Endothelial cell (in vitro differentiated cells): ENCODE data around the gene SOSTDC1. TPM values are rescaled to one million over a fixed set of nuclear protein-coding genes. Genes with fewer than 3 reads are reported as not detected.
A peak's percentile ranks its signal among the peaks of the same experiment; 100 is the strongest.

Experiments
- DNase-seq: peaks from one replicate; pipeline ENCODE4 v3.0.0; 2021; ENCODE audit warnings: low spot score
- H3K27ac Mint-ChIP-seq: one replicate; pipeline ENCODE4 v1.8.0; 2021; ENCODE audit warnings: mixed read lengths, inconsistent platforms; ENCODE audit not compliant: unreplicated experiment
- H3K27me3 Mint-ChIP-seq: one replicate; pipeline ENCODE4 v1.8.0; 2021; ENCODE audit warnings: mild to moderate bottlenecking, moderate library complexity, mixed read lengths, inconsistent platforms; ENCODE audit not compliant: unreplicated experiment
- H3K36me3 Mint-ChIP-seq: one replicate; pipeline ENCODE4 v1.8.0; 2021; ENCODE audit warnings: mild to moderate bottlenecking, low read depth, mixed read lengths, inconsistent platforms; ENCODE audit not compliant: unreplicated experiment
- H3K4me1 Mint-ChIP-seq: one replicate; pipeline ENCODE4 v1.8.0; 2021; ENCODE audit warnings: mild to moderate bottlenecking, mixed read lengths, inconsistent platforms; ENCODE audit not compliant: unreplicated experiment
- H3K4me3 Mint-ChIP-seq: one replicate; pipeline ENCODE4 v1.8.0; 2021; ENCODE audit warnings: mild to moderate bottlenecking, mixed read lengths, inconsistent platforms; ENCODE audit not compliant: unreplicated experiment
- H3K9me3 Mint-ChIP-seq: one replicate; pipeline ENCODE4 v1.8.0; 2021; ENCODE audit warnings: mixed read lengths, inconsistent platforms; ENCODE audit not compliant: unreplicated experiment
- total RNA-seq: library from RNA; stranded (reverse); fragmentation: NEBNext Ultra II Directional; extraction: Animal tissue kit (Norgen Biotek cat#: 25700); gene quantifications from one replicate; pipeline ENCODE4 v1.2.1, GENCODE V29; 2021; ENCODE audit not compliant: unreplicated experiment
- TF ChIP-seq, protein P1 (sequence below): fragments of 200-600 bp; sonication (generic); IDR thresholded peaks from one replicate; pipeline ENCODE4 v1.5.0; 2021; ENCODE audit warnings: antibody characterized with exemption; ENCODE audit not compliant: unreplicated experiment

Gene SOSTDC1
- total RNA-seq, 1 donor from 2014 or later: 0.18 TPM

DNA sequence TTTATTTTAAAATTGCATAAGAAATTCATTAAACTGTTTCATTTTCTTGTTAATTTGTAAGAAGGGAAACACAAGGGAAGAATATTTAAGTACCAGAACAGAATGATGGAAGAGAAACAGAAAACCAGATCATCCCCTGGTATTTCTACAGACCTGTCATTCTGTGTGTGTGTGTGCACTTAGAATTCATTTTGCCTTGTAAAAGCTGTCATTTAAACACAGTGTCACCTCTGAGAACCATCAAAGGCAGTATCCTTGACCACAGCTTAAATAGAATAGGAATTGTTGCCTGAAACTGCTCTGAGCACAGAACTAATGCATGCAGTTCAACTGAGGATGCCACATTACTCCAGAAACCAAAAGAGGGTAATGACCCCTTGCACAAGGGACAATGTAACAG is 37.4 kb downstream of the SOSTDC1 start:
- Mint-ChIP-seq H3K4me3 (no peak overlapping the region), H3K27me3 (no peaks in the 10 kb centered on the region), H3K36me3 (no peaks in the 10 kb centered on the region), H3K4me1 (no peaks in the 10 kb centered on the region), H3K9me3 (no peaks in the 10 kb centered on the region), H3K27ac (no peak overlapping the region)
- TF ChIP-seq, protein P1, sequence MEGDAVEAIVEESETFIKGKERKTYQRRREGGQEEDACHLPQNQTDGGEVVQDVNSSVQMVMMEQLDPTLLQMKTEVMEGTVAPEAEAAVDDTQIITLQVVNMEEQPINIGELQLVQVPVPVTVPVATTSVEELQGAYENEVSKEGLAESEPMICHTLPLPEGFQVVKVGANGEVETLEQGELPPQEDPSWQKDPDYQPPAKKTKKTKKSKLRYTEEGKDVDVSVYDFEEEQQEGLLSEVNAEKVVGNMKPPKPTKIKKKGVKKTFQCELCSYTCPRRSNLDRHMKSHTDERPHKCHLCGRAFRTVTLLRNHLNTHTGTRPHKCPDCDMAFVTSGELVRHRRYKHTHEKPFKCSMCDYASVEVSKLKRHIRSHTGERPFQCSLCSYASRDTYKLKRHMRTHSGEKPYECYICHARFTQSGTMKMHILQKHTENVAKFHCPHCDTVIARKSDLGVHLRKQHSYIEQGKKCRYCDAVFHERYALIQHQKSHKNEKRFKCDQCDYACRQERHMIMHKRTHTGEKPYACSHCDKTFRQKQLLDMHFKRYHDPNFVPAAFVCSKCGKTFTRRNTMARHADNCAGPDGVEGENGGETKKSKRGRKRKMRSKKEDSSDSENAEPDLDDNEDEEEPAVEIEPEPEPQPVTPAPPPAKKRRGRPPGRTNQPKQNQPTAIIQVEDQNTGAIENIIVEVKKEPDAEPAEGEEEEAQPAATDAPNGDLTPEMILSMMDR: no peak
- DNase-seq: no peak

DNA sequence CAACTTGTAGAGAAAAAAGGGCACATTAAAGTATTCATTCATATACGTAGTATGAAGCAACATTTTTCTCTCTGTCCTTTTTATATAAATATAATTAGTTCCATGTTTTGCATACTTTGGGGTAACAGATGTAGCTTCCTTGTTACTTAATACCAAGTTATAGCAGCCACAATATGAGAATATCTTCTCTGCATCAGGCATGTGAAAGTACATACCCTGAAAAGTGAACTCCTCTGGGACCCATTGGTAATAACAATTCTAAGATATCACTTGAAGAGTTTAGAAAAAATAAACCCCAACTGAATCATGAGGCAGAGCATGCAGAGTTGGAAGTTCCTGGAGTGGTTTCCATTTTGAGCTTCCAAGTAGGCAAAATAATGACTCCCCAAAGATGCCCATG is 41.8 kb downstream of the SOSTDC1 start:
- no peak for DNase-seq
- Mint-ChIP-seq H3K9me3 (no peaks in the 10 kb centered on the region), H3K27ac (no peak overlapping the region), H3K36me3 (no peaks in the 10 kb centered on the region), H3K27me3 (no peaks in the 10 kb centered on the region), H3K4me1 (peaks cover 6% of the 10 kb centered on the region), H3K4me3 (no peak overlapping the region)
- TF ChIP-seq, protein P1: no peak

DNA sequence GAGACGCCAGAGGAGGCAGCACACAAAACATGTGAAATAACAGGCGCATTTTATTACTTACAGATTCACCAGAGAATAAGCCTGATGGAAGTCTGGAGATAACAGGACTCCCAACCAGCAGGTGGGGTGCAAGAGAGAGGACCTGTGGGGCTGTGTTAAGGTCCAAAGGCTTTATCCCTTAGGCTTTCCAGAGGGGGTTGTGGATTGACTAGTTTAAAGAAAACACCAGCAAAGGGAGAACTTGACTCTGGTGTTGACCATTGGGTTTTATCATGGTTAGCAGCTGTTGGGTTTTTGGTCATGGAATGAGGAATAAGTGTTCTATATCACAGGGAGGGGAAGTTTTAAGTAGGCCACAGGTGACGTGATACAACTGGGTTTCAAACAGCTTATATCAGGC is 42.6 kb downstream of the SOSTDC1 start:
- H3K36me3 Mint-ChIP-seq: no peaks in the 10 kb centered on the region
- no peaks in the 10 kb centered on the region for H3K27me3 Mint-ChIP-seq
- no peak overlapping the region for H3K27ac Mint-ChIP-seq
- peaks cover 6% of the 10 kb centered on the region for H3K4me1 Mint-ChIP-seq
- H3K4me3 Mint-ChIP-seq: no peak overlapping the region
- TF ChIP-seq, protein P1: no peak
- no peaks in the 10 kb centered on the region for H3K9me3 Mint-ChIP-seq
- no peak for DNase-seq

DNA sequence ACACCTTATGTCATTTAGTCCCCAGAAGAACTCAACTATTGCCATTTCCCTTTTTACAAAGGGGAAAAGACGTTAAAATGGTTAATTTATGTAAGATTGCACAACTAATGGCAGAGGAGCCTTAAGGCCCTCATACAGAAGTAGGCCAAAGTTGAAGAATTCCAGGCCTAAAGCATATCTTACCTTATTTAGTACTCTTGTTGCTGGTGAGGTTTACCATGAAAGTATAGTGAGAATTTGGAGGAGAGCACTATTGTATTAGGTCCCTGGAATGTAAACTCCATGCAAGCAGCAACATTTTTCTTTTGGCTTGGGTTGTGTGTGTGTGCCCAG is 43.5 kb downstream of the SOSTDC1 start:
- DNase-seq: no peak
- H3K4me1 Mint-ChIP-seq: peaks cover 6% of the 10 kb centered on the region

DNA sequence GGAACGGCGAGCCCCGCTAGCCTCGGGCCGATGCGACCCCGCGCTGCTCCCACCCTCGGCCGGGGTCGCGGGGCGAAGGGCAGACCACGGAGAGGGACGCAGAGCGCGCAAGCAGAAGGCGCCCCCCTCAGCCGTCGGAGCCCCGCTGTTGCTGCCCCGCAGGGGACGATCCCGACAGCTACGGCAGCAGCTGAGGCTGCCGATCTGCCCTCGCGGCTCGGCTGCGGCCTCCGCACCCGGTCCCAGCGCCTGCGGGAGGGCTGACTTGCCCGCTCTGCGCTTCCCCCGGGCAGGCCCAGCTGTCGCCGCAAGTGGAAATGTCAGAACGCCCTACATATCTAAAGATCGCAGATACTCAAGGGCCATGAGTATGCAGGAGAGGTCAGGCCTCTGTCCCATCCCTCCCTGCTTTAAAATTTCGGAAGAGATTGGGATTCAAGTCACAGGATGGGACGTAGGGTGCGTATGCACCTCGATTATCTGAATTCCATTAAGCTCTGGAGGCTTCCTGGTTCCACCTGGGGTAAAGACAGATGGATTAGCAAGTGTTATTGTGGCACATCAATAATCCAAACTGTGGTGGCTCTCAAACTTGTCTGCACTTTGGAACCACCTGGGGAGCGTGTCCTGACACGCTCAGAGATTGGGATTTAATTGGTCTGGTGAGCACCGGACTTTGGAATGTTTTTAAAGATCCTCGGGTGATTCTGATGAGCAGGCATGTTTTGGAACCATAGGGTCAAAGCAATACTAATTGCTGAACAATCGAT is 44.0 kb downstream of the SOSTDC1 start, which contains the start of gene CRPPA:
CRPPA (minus strand) TSS at position 206 of the 770 bp plus-strand sequence. CDS start 216 bp downstream, outside the sequence.
- no peaks in the 10 kb centered on the region for H3K36me3 Mint-ChIP-seq
- H3K4me3 Mint-ChIP-seq: peak within 1 kb of the TSS; percentile 90
- no peaks in the 10 kb centered on the region for H3K27me3 Mint-ChIP-seq
- H3K9me3 Mint-ChIP-seq: no peaks in the 10 kb centered on the region
- H3K4me1 Mint-ChIP-seq: peaks cover 6% of the 10 kb centered on the region
- TF ChIP-seq, protein P1: no peak
- H3K27ac Mint-ChIP-seq: peak within 1 kb of the TSS; percentile 85
- DNase-seq: peak; percentile 56

More for the DNA sequence above, 43.5 kb downstream of the SOSTDC1 start:
- Mint-ChIP-seq H3K27ac (no peak overlapping the region), H3K4me3 (peak overlapping the region; percentile 74), H3K9me3 (no peaks in the 10 kb centered on the region), H3K27me3 (no peaks in the 10 kb centered on the region), H3K36me3 (no peaks in the 10 kb centered on the region)
- TF ChIP-seq, protein P1: no peak
